ENCODE measurements around the gene PTGFRN. TPM values are rescaled to one million over a fixed set of nuclear protein-coding genes. Genes with fewer than 3 reads are reported as not detected.

Gene PTGFRN
- total and polyA plus RNA-seq, 2 of the 13 experiments (the other 11 are each of a cell fraction or from before 2014, with no cell fraction given): 3.3 to 11.3 TPM

GRCh38 chr1:116981521-116982037 lies 71.9 kb downstream of the PTGFRN start:
- 62% methylated on average over 2 of the region's 2 CpGs for WGBS (ENCODE audit: low lambda C conversion rate)
- no peak for ATAC-seq

GRCh38 chr1:116982319-116983004 lies 72.7 kb downstream of the PTGFRN start:
- no peaks in the 10 kb centered on the region for H4K20me1 ChIP-seq (ENCODE audit: insufficient read depth, low read length)
- no peaks in the 10 kb centered on the region for H3K79me2 ChIP-seq (ENCODE audit: insufficient read depth, low read length)
- H3K36me3 ChIP-seq (replicated peaks in 1 of 2; ENCODE audit: control insufficient read depth in 1 of 2, insufficient read depth in 2 of 2, low read length in 2 of 2): no peaks in the 10 kb centered on the region
- no peaks in the 10 kb centered on the region for H3K9me3 ChIP-seq (ENCODE audit: low read length)
- 2% methylated on average over 6 of the region's 9 CpGs for WGBS (ENCODE audit: low lambda C conversion rate)
- H2AFZ ChIP-seq (ENCODE audit: low read length): no peak overlapping the region
- CTCF ChIA-PET (ENCODE audit: low intra/inter-chr PET ratio, low total read pairs): no interaction called here
- H3K4me3 ChIP-seq (replicated peaks in 1 of 3; ENCODE audit: insufficient read depth in 1 of 3, low read depth in 2 of 3, low read length in 3 of 3): no peak overlapping the region
- peak overlapping the region; percentile 11 for H3K4me2 ChIP-seq (ENCODE audit: low read depth, low read length)
- in situ Hi-C loops (cut with HindIII; ENCODE audit: extremely low pct_ligation_motif_present, low pct_unique_long_range_greater_than_20kb) (no loop called here), intact Hi-C loops (cut with micrococcal nuclease; ENCODE audit: unreplicated experiment) (no loop called here)
- H3K4me1 ChIP-seq (ENCODE audit: insufficient read depth, low read length): peaks cover 26% of the 10 kb centered on the region
- POLR2A ChIA-PET: no interaction called here
- H3K27me3 ChIP-seq (ENCODE audit: control insufficient read depth in 1 of 2, insufficient read depth in 2 of 2, low read length in 2 of 2): no peaks in the 10 kb centered on the region
- H3K27ac ChIP-seq (ENCODE audit: extremely low read length, insufficient read depth, low read length): no peak overlapping the region
- H3K9ac ChIP-seq (ENCODE audit: insufficient read depth, low read depth, low read length): no peak overlapping the region
- peak; percentile 60 for FAIRE-seq
- BruUV-seq (replicated peaks): no TSS peak
- DNase-seq (ENCODE audit: low spot score): peak; percentile 32
- peak; percentile 94 for ATAC-seq
- no peak for TF ChIP-seq ATF7 (IDR thresholded peaks at IDR 0.05)
- no peak for TF ChIP-seq ATF7 (CRISPR knock-in tag; IDR thresholded peaks at IDR 0.05)
- TF ChIP-seq E2F2 (CRISPR knock-in tag; IDR thresholded peaks at IDR 0.05; ENCODE audit: borderline replicate concordance): no peak
- peak; percentile 27; the same call in 1 of the 2 replicates for TF ChIP-seq SAP130 (CRISPR knock-in tag; IDR thresholded peaks at IDR 0.05; ENCODE audit: low read depth)
- no peak for TF ChIP-seq PTBP1 (IDR thresholded peaks at IDR 0.05; ENCODE audit: low read depth, low read length, poor library complexity, severe bottlenecking)
- peak; percentile 74 for TF ChIP-seq ESRRA (CRISPR knock-in tag; IDR thresholded peaks at IDR 0.05; ENCODE audit: low read depth)
- TF ChIP-seq REPIN1 (CRISPR knock-in tag; IDR thresholded peaks at IDR 0.05; ENCODE audit: borderline replicate concordance, low read depth): no peak
- no peak for TF ChIP-seq ZNF317 (CRISPR knock-in tag; IDR thresholded peaks at IDR 0.05)
- no peak for TF ChIP-seq TAF1 (CRISPR knock-in tag; IDR thresholded peaks at IDR 0.05)
- TF ChIP-seq RARA (CRISPR knock-in tag; IDR thresholded peaks at IDR 0.05): peak; percentile 61
- peak; percentile 74; the same call in 1 of the 2 replicates for TF ChIP-seq CEBPB (IDR thresholded peaks at IDR 0.05; ENCODE audit: borderline replicate concordance, low read depth, low read length)
- 0 out of 2 replicates have a peak, but pooled peaks have one; percentile 17 for TF ChIP-seq KAT8 (CRISPR knock-in tag; IDR thresholded peaks at IDR 0.05)
- TF ChIP-seq SRY (CRISPR knock-in tag; IDR thresholded peaks at IDR 0.05): no peak
- peak; percentile 73 for TF ChIP-seq SALL1 (CRISPR knock-in tag; IDR thresholded peaks at IDR 0.05)
- no peak for TF ChIP-seq ZIK1 (CRISPR knock-in tag; IDR thresholded peaks at IDR 0.05; ENCODE audit: borderline replicate concordance, low read depth)
- TF ChIP-seq FOSL2 (CRISPR knock-in tag; IDR thresholded peaks at IDR 0.05): 0 out of 2 replicates have a peak, but pooled peaks have one; percentile 10
- peak; percentile 57; the same call in 1 of the 2 replicates for TF ChIP-seq DPF2 (CRISPR knock-in tag; IDR thresholded peaks at IDR 0.05; ENCODE audit: borderline replicate concordance, low read depth)
- TF ChIP-seq HOXA3 (CRISPR knock-in tag; IDR thresholded peaks at IDR 0.05): peak; percentile 40; the same call in 1 of the 2 replicates

More at GRCh38 chr1:116981521-116982037, 71.9 kb downstream of the PTGFRN start:
- Histone ChIP-seq H3K9me3 (ENCODE audit: low read length) (no peaks in the 10 kb centered on the region), H2AFZ (ENCODE audit: low read length) (no peak overlapping the region), H3K9ac (ENCODE audit: insufficient read depth, low read depth, low read length) (no peak overlapping the region), H3K27me3 (ENCODE audit: control insufficient read depth in 1 of 2, insufficient read depth in 2 of 2, low read length in 2 of 2) (no peaks in the 10 kb centered on the region), H3K4me3 (replicated peaks in 1 of 3; ENCODE audit: insufficient read depth in 1 of 3, low read depth in 2 of 3, low read length in 3 of 3) (no peak overlapping the region), H3K4me2 (ENCODE audit: low read depth, low read length) (no peak overlapping the region), H3K4me1 (ENCODE audit: insufficient read depth, low read length) (peaks cover 20% of the 10 kb centered on the region), H3K36me3 (replicated peaks in 1 of 2; ENCODE audit: control insufficient read depth in 1 of 2, insufficient read depth in 2 of 2, low read length in 2 of 2) (no peaks in the 10 kb centered on the region), H4K20me1 (ENCODE audit: insufficient read depth, low read length) (no peaks in the 10 kb centered on the region), H3K79me2 (ENCODE audit: insufficient read depth, low read length) (no peaks in the 10 kb centered on the region), H3K27ac (ENCODE audit: extremely low read length, insufficient read depth, low read length) (no peak overlapping the region)
- 0 out of 2 replicates have a peak, but pooled peaks have one; percentile 14 for TF ChIP-seq ARNTL (CRISPR knock-in tag; IDR thresholded peaks at IDR 0.05)
- TF ChIP-seq KLF11 (CRISPR knock-in tag; IDR thresholded peaks at IDR 0.05): no peak
- no peak for TF ChIP-seq ZNF577 (CRISPR knock-in tag; IDR thresholded peaks at IDR 0.05; ENCODE audit: borderline replicate concordance, low read depth)
- BruUV-seq (replicated peaks): no TSS peak
- ChIA-PET CTCF (ENCODE audit: low intra/inter-chr PET ratio, low total read pairs) (no interaction called here), POLR2A (no interaction called here)
- DNase-seq (ENCODE audit: low spot score) (no peak), FAIRE-seq (no peak)
- intact Hi-C loops (cut with micrococcal nuclease; ENCODE audit: unreplicated experiment) (no loop called here), in situ Hi-C loops (cut with HindIII; ENCODE audit: extremely low pct_ligation_motif_present, low pct_unique_long_range_greater_than_20kb) (no loop called here)

All from HepG2 (cell line).